ENCODE measurements around the gene EPHA6.

The EPHA6 gene

GRCh38 chr3:97699889-97700288, 885.5 kb downstream of the EPHA6 start:
- Histone ChIP-seq H3K9me2 (ENCODE audit: low read depth, low read length) (no peaks in the 10 kb centered on the region), H4K20me1 (ENCODE audit: insufficient read depth, low read length) (no peaks in the 10 kb centered on the region), H2AFZ (ENCODE audit: low read length) (no peak overlapping the region), H3K4me2 (ENCODE audit: low read length) (no peak overlapping the region), H3K9ac (ENCODE audit: low read length) (no peak overlapping the region), H3K36me3 (ENCODE audit: insufficient read depth, low read length) (no peaks in the 10 kb centered on the region), H3K4me3 (ENCODE audit: low read depth, low read length, poor library complexity, severe bottlenecking) (no peak overlapping the region), H3F3A (ENCODE audit: insufficient read depth, low read length) (no peaks in the 10 kb centered on the region), H3K27me3 (ENCODE audit: insufficient read depth, low read length) (no peaks in the 10 kb centered on the region), H3K27ac (ENCODE audit: low read depth, low read length, poor library complexity, severe bottlenecking) (no peak overlapping the region), H3K4me1 (ENCODE audit: insufficient read depth, low read length, severe bottlenecking) (no peaks in the 10 kb centered on the region), H3K79me2 (ENCODE audit: insufficient read depth, low read length) (no peaks in the 10 kb centered on the region), H3K9me3 (ENCODE audit: low read length) (no peaks in the 10 kb centered on the region)
- TF ChIP-seq EZH2 (IDR thresholded peaks at IDR 0.05; ENCODE audit: borderline replicate concordance, low read length) (no peak), CTCF (IDR thresholded peaks at IDR 0.05; ENCODE audit: low read length) (no peak)

GRCh38 chr3:97705764-97706163, 891.4 kb downstream of the EPHA6 start:
- no peaks in the 10 kb centered on the region for H3K4me1 ChIP-seq (ENCODE audit: insufficient read depth, low read length, severe bottlenecking)
- no peak overlapping the region for H3K9ac ChIP-seq (ENCODE audit: low read length)
- TF ChIP-seq EZH2 (IDR thresholded peaks at IDR 0.05; ENCODE audit: borderline replicate concordance, low read length) (no peak), CTCF (IDR thresholded peaks at IDR 0.05; ENCODE audit: low read length) (no peak)
- H3F3A ChIP-seq (ENCODE audit: insufficient read depth, low read length): no peaks in the 10 kb centered on the region
- no peak overlapping the region for H3K4me3 ChIP-seq (ENCODE audit: low read depth, low read length, poor library complexity, severe bottlenecking)
- H4K20me1 ChIP-seq (ENCODE audit: insufficient read depth, low read length): no peaks in the 10 kb centered on the region
- no peak overlapping the region for H3K4me2 ChIP-seq (ENCODE audit: low read length)
- no peaks in the 10 kb centered on the region for H3K27me3 ChIP-seq (ENCODE audit: insufficient read depth, low read length)
- no peaks in the 10 kb centered on the region for H3K9me3 ChIP-seq (ENCODE audit: low read length)
- H3K79me2 ChIP-seq (ENCODE audit: insufficient read depth, low read length): no peaks in the 10 kb centered on the region
- no peaks in the 10 kb centered on the region for H3K9me2 ChIP-seq (ENCODE audit: low read depth, low read length)
- H3K36me3 ChIP-seq (ENCODE audit: insufficient read depth, low read length): no peaks in the 10 kb centered on the region
- H2AFZ ChIP-seq (ENCODE audit: low read length): no peak overlapping the region
- H3K27ac ChIP-seq (ENCODE audit: low read depth, low read length, poor library complexity, severe bottlenecking): no peak overlapping the region

- TF ChIP-seq EZH2 (IDR thresholded peaks at IDR 0.05; ENCODE audit: borderline replicate concordance, low read length) (no peak), CTCF (IDR thresholded peaks at IDR 0.05; ENCODE audit: low read length) (no peak)
- H3K4me3 ChIP-seq (ENCODE audit: low read depth, low read length, poor library complexity, severe bottlenecking): no peak overlapping the region
These were observed 891.8 kb downstream of the EPHA6 start for GRCh38 chr3:97706226-97706625.

More at GRCh38 chr3:97706226-97706625, 891.8 kb downstream of the EPHA6 start:
- Histone ChIP-seq H3K9me3 (ENCODE audit: low read length) (no peaks in the 10 kb centered on the region), H3K9ac (ENCODE audit: low read length) (no peak overlapping the region), H3K79me2 (ENCODE audit: insufficient read depth, low read length) (no peaks in the 10 kb centered on the region), H3K27ac (ENCODE audit: low read depth, low read length, poor library complexity, severe bottlenecking) (no peak overlapping the region), H3K9me2 (ENCODE audit: low read depth, low read length) (no peaks in the 10 kb centered on the region), H3K27me3 (ENCODE audit: insufficient read depth, low read length) (no peaks in the 10 kb centered on the region), H4K20me1 (ENCODE audit: insufficient read depth, low read length) (no peaks in the 10 kb centered on the region), H3K36me3 (ENCODE audit: insufficient read depth, low read length) (no peaks in the 10 kb centered on the region), H3K4me1 (ENCODE audit: insufficient read depth, low read length, severe bottlenecking) (no peaks in the 10 kb centered on the region), H2AFZ (ENCODE audit: low read length) (no peak overlapping the region), H3F3A (ENCODE audit: insufficient read depth, low read length) (no peaks in the 10 kb centered on the region), H3K4me2 (ENCODE audit: low read length) (no peak overlapping the region)

Measured in OCI-LY1 (cell line).